Measurements from ENCODE around the gene PSMD4. TPM values are rescaled to one million over a fixed set of nuclear protein-coding genes. Genes with fewer than 3 reads are reported as not detected.

PSMD4 gene
- total and polyA plus RNA-seq, 2 of the 8 experiments (the other 6 are each of a cell fraction or from before 2014, with no cell fraction given) = 216 to 284 TPM

- no peak overlapping the region for H3K18ac ChIP-seq (ENCODE audit: extremely low read depth, low read length)
- DNase-seq (ENCODE audit: low read depth in 1 of 2, low spot score in 2 of 2) (no peak), FAIRE-seq (no peak)
- no peaks in the 10 kb centered on the region for H3K79me1 ChIP-seq (ENCODE audit: low read depth, low read length)
- no peak overlapping the region for H2AK5ac ChIP-seq (ENCODE audit: low read depth, low read length)
- no peak overlapping the region for H2BK120ac ChIP-seq (replicated peaks; ENCODE audit: low read depth, low read length)
- no peaks in the 10 kb centered on the region for H3K9me3 ChIP-seq (ENCODE audit: insufficient read depth in 2 of 2, low read depth in 1 of 2, low read length in 1 of 2)
- no peak overlapping the region for H3K9ac ChIP-seq (replicated peaks in 1 of 4; ENCODE audit: extremely low read depth in 1 of 4, low read depth in 3 of 4, low read length in 3 of 4)
- 81% methylated on average over 8 of the region's 8 CpGs; no CpG with 5 or more reads in 1 of the 2 experiments for WGBS, 2 experiments (ENCODE audit: extremely low coverage in 1 of 2, insufficient coverage in 1 of 2, insufficient read length in 1 of 2, insufficient replicate concordance in 2 of 2, low coverage in 1 of 2, low lambda C conversion rate in 2 of 2, missing lambda C conversion rate in 1 of 2)
- no peak overlapping the region for H3K56ac ChIP-seq (replicated peaks; ENCODE audit: insufficient read length, low read depth, low read length)
- H2BK5ac ChIP-seq (ENCODE audit: low read depth, low read length) = no peak overlapping the region
- no peaks in the 10 kb centered on the region; a peak in 1 of 4 replicates for H3K79me2 ChIP-seq (ENCODE audit: control insufficient read depth in 1 of 2, insufficient read depth in 2 of 2, low read length in 2 of 2)
- H3K36me3 ChIP-seq (ENCODE audit: control insufficient read depth in 2 of 4, insufficient read depth in 4 of 4, low read length in 3 of 4) = peaks cover 15 to 59% (median 38%) of the 10 kb centered on the region in 4 experiments; a peak in 7 of 8 replicates
- no peak overlapping the region for H3K4me2 ChIP-seq (ENCODE audit: insufficient read depth in 1 of 2, low read depth in 2 of 2, low read length in 2 of 2)
- no peak overlapping the region for H4K5ac ChIP-seq (ENCODE audit: insufficient read length, low read depth, low read length)
- no peak overlapping the region for H3K14ac ChIP-seq (ENCODE audit: insufficient read length)
- H3K27ac ChIP-seq (ENCODE audit: low read depth, low read length) = no peak overlapping the region
- no peak overlapping the region for H2BK20ac ChIP-seq (ENCODE audit: low read length)
- no peaks in the 10 kb centered on the region for H3K23me2 ChIP-seq (ENCODE audit: low read depth, low read length)
- no peak overlapping the region for H4K91ac ChIP-seq (replicated peaks; ENCODE audit: insufficient read length, low read length)
- ChIA-PET CTCF (ENCODE audit: partially characterized antibody) (interaction anchor here (1.0 to 7.7 kb wide), 3 partner anchors 12 to 34 kb away, joined by 3 to 44 read pairs (median 5); no protein-coding TSS in a partner anchor), POLR2A (ENCODE audit: partially characterized antibody) (interaction anchor here (0.6 to 8.0 kb wide), 4 partner anchors 12 to 68 kb away, joined by 3 to 46 read pairs (median 4); partner anchors contain the start of genes PSMD4 and ZNF687)
- H2AFZ ChIP-seq (ENCODE audit: low read length) = no peak overlapping the region
- no peaks in the 10 kb centered on the region; a peak in 1 of 7 replicates for H3K4me1 ChIP-seq (replicated peaks in 1 of 4; ENCODE audit: control insufficient read depth in 3 of 4, insufficient read depth in 4 of 4, low read length in 3 of 4)
- no peak overlapping the region for H3K4ac ChIP-seq (replicated peaks; ENCODE audit: insufficient read length, low read depth, low read length)
- H2BK15ac ChIP-seq (ENCODE audit: low read length) = no peak overlapping the region
- no peak overlapping the region for H3K4me3 ChIP-seq (ENCODE audit: extremely low read depth in 1 of 4, insufficient read depth in 2 of 4, low read depth in 3 of 4, low read length in 4 of 4)
- no peak overlapping the region for H4K8ac ChIP-seq (ENCODE audit: extremely low read depth, insufficient read depth, low read length)
- no peaks in the 10 kb centered on the region for H3K27me3 ChIP-seq (replicated peaks in 1 of 4; ENCODE audit: control insufficient read depth in 3 of 4, extremely low read depth in 1 of 4, insufficient read depth in 3 of 4, low read length in 3 of 4)
- H2BK12ac ChIP-seq (ENCODE audit: low read depth, low read length) = no peak overlapping the region
- H3K23ac ChIP-seq (ENCODE audit: insufficient read length) = no peak overlapping the region
- H4K20me1 ChIP-seq (replicated peaks in 1 of 2; ENCODE audit: control insufficient read depth in 1 of 2, insufficient read depth in 2 of 2, low read length in 2 of 2) = peaks cover 2 to 3% of the 10 kb centered on the region in 2 experiments
- TF ChIP-seq CEBPB (IDR thresholded peaks at IDR 0.05; ENCODE audit: low read depth, low read length) (no peak), POLR2AphosphoS5 (IDR thresholded peaks at IDR 0.05; ENCODE audit: low read depth, low read length) (no peak), MAX (IDR thresholded peaks at IDR 0.05) (no peak), CHD2 (IDR thresholded peaks at IDR 0.05; ENCODE audit: low read length) (no peak), SP1 (IDR thresholded peaks at IDR 0.05; ENCODE audit: low read depth, low read length) (no peak), TBP (IDR thresholded peaks at IDR 0.05; ENCODE audit: low read depth, low read length) (no peak), CHD1 (IDR thresholded peaks at IDR 0.05; ENCODE audit: low read depth, low read length) (no peak), GTF2F1 (IDR thresholded peaks at IDR 0.05; ENCODE audit: borderline replicate concordance, low read depth, low read length) (no peak), ATF2 (IDR thresholded peaks at IDR 0.05; ENCODE audit: low read length) (no peak), KDM5A (IDR thresholded peaks at IDR 0.05; ENCODE audit: low read length) (no peak), ZNF274 (IDR thresholded peaks at IDR 0.05; ENCODE audit: borderline replicate concordance, extremely low read depth, low read length) (no peak), NANOG (IDR thresholded peaks at IDR 0.05; ENCODE audit: insufficient read depth, low read depth, low read length, poor library complexity, severe bottlenecking) (no peak)
Observed at GRCh38 chr1:151266821-151267220, 12.3 kb downstream of the PSMD4 start.

Data from H1 (cell line).